Astrocyte (in vitro differentiated cells and primary cell): ENCODE results near the gene SETD4. TPM values are rescaled to one million over a fixed set of nuclear protein-coding genes. Genes with fewer than 3 reads are reported as not detected.

Experiments used
- DNase-seq: peaks from one replicate; pipeline ENCODE4 v3.0.0-alpha.2; 2010; ENCODE audit warnings: low read depth
- FAIRE-seq: peaks from 2 replicates; lab custom pipeline; 2011; peaks lifted over from hg19 to GRCh38; lab: Jason Lieb, UNC
- H2AFZ ChIP-seq: 2 replicates; pipeline ENCODE4 v1.6.0; 2012; ENCODE audit warnings: low read depth, low read length, inconsistent platforms
- H3K27ac ChIP-seq: 2 replicates; pipeline ENCODE4 v1.5.1; 2011; ENCODE audit warnings: low read depth, low read length, inconsistent platforms
- H3K27me3 ChIP-seq: 2 replicates; pipeline ENCODE4 v1.6.0; 2011; ENCODE audit warnings: low read length, inconsistent platforms; ENCODE audit not compliant: insufficient read depth
- H3K36me3 ChIP-seq: 2 replicates; pipeline ENCODE4 v1.5.1; 2011; ENCODE audit warnings: low read length, inconsistent platforms; ENCODE audit not compliant: insufficient read depth
- H3K4me1 ChIP-seq: 2 replicates; pipeline ENCODE4 v1.5.1; 2011; ENCODE audit warnings: low read length, inconsistent platforms; ENCODE audit not compliant: insufficient read depth
- H3K4me2 ChIP-seq: 2 replicates; pipeline ENCODE4 v1.6.0; 2012; ENCODE audit warnings: low read length, inconsistent platforms
- H3K4me3 ChIP-seq: 2 replicates; pipeline ENCODE4 v1.5.1; 2011; ENCODE audit warnings: low read depth, mild to moderate bottlenecking, low read length, inconsistent platforms; ENCODE audit not compliant: insufficient read depth
- H3K79me2 ChIP-seq: 2 replicates; pipeline ENCODE4 v1.6.0; 2012; ENCODE audit warnings: mild to moderate bottlenecking, low read length, inconsistent platforms; ENCODE audit not compliant: insufficient read depth
- H3K9ac ChIP-seq: 2 replicates; pipeline ENCODE4 v1.6.0; 2012; ENCODE audit warnings: mild to moderate bottlenecking, low read length, inconsistent platforms
- H3K9me3 ChIP-seq: 2 replicates; pipeline ENCODE4 v1.5.1; 2012; ENCODE audit warnings: low read depth, mild to moderate bottlenecking, low read length, inconsistent platforms; ENCODE audit not compliant: insufficient read depth
- H4K20me1 ChIP-seq: 2 replicates; pipeline ENCODE4 v1.6.0; 2012; ENCODE audit warnings: low read length, inconsistent platforms; ENCODE audit not compliant: insufficient read depth
- H3K27ac Mint-ChIP-seq: one replicate; pipeline ENCODE4 v1.8.0; 2021; ENCODE audit warnings: mild to moderate bottlenecking, mixed read lengths; ENCODE audit not compliant: unreplicated experiment
- H3K27me3 Mint-ChIP-seq: one replicate; pipeline ENCODE4 v1.8.0; 2021; ENCODE audit warnings: low read depth, mixed read lengths; ENCODE audit not compliant: unreplicated experiment
- H3K36me3 Mint-ChIP-seq: one replicate; pipeline ENCODE4 v1.8.0; 2021; ENCODE audit warnings: low read depth, mixed read lengths; ENCODE audit not compliant: unreplicated experiment
- H3K4me1 Mint-ChIP-seq: one replicate; pipeline ENCODE4 v1.8.0; 2021; ENCODE audit warnings: low read depth, mixed read lengths; ENCODE audit not compliant: unreplicated experiment
- H3K4me3 Mint-ChIP-seq: one replicate; pipeline ENCODE4 v1.8.0; 2021; ENCODE audit warnings: mild to moderate bottlenecking, moderate library complexity, mixed read lengths; ENCODE audit not compliant: unreplicated experiment
- H3K9me3 Mint-ChIP-seq: one replicate; pipeline ENCODE4 v1.8.0; 2021; ENCODE audit warnings: mild to moderate bottlenecking, mixed read lengths; ENCODE audit not compliant: unreplicated experiment
- EZH2 ChIP-seq: IDR thresholded peaks from 2 replicates; pipeline ENCODE4 v1.6.1; 2012; ENCODE audit warnings: mild to moderate bottlenecking, low read length, inconsistent platforms; ENCODE audit not compliant: insufficient read depth
- total RNA-seq: library from RNA; stranded (reverse); gene quantifications from 2 replicates; pipeline ENCODE4 v1.2.1, GENCODE V29; 2021
- TF ChIP-seq, protein P1 (sequence below): IDR thresholded peaks from 2 replicates; pipeline ENCODE4 v1.5.1; 2011; ENCODE audit warnings: low read depth, mild to moderate bottlenecking, inconsistent platforms, low read length, moderate library complexity; ENCODE audit not compliant: insufficient read depth

The SETD4 gene
- total RNA-seq, 1 donor from 2014 or later = 14.8 TPM

DNA sequence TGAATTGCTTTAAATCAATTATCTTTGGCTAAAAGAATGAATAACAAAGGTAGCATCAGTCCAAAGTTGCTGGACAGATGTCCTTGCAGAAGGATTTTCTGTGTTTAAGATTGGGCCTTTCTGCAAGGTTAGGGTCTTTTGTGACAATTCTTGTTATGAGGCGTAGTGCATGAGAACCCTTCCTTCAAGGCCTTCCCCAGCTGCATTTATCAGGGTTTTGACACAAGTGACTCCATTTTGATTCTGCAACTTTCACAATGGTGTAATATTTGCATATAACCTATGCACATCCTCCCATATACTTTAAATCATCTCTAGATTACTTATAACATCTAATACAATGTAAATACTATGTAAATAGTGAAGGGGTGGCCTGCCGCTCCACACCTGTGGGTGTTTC lies 1.1 kb upstream of the SETD4 start:
- FAIRE-seq = no peak
- H3K4me1 Mint-ChIP-seq = peaks cover 9% of the 10 kb centered on the region

DNA sequence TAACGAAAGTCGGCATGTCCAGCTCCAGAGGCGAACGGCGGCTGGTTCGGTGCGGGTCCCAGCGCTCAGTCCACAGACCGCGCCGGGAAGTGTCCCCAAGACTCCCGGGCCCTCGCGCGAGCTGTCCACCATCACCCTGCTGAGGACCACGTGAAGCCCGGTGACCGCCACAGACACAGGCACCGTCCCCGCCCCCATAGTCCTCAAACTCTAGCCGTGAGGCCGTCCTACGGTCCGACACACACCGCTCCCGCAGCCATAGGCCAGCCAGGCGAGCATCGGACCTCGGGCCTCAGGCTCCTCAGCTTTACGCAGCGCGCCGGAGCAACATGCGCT lies 535 bp downstream of the SETD4 start:
- Histone ChIP-seq H3K27ac (peak overlapping the region; percentile 79), H2AFZ (peak overlapping the region; percentile 89), H3K36me3 (peaks cover 25% of the 10 kb centered on the region), H3K4me3 (peak overlapping the region; percentile 95), H3K79me2 (peaks cover 16% of the 10 kb centered on the region), H3K9me3 (no peaks in the 10 kb centered on the region), H3K4me1 (peaks cover 3% of the 10 kb centered on the region), H4K20me1 (no peaks in the 10 kb centered on the region), H3K27me3 (no peaks in the 10 kb centered on the region), H3K9ac (peak overlapping the region; percentile 87), H3K4me2 (peak overlapping the region; percentile 88)
- Mint-ChIP-seq H3K27me3 (no peaks in the 10 kb centered on the region), H3K9me3 (no peaks in the 10 kb centered on the region), H3K4me3 (peak overlapping the region; percentile 95), H3K4me1 (peaks cover 9% of the 10 kb centered on the region), H3K27ac (peak overlapping the region; percentile 95), H3K36me3 (peaks cover 16% of the 10 kb centered on the region)
- DNase-seq (no peak), FAIRE-seq (no peak)
- TF ChIP-seq, protein P1, sequence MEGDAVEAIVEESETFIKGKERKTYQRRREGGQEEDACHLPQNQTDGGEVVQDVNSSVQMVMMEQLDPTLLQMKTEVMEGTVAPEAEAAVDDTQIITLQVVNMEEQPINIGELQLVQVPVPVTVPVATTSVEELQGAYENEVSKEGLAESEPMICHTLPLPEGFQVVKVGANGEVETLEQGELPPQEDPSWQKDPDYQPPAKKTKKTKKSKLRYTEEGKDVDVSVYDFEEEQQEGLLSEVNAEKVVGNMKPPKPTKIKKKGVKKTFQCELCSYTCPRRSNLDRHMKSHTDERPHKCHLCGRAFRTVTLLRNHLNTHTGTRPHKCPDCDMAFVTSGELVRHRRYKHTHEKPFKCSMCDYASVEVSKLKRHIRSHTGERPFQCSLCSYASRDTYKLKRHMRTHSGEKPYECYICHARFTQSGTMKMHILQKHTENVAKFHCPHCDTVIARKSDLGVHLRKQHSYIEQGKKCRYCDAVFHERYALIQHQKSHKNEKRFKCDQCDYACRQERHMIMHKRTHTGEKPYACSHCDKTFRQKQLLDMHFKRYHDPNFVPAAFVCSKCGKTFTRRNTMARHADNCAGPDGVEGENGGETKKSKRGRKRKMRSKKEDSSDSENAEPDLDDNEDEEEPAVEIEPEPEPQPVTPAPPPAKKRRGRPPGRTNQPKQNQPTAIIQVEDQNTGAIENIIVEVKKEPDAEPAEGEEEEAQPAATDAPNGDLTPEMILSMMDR = no peak
- TF ChIP-seq EZH2 = no peak

More for the DNA sequence above, 1.1 kb upstream of the SETD4 start:
- no peaks in the 10 kb centered on the region for H3K27me3 ChIP-seq
- DNase-seq = no peak
- no peak overlapping the region for H3K4me3 ChIP-seq
- peak overlapping the region; percentile 95 for H3K4me3 Mint-ChIP-seq
- H3K27ac ChIP-seq = no peak overlapping the region
- no peaks in the 10 kb centered on the region for H3K27me3 Mint-ChIP-seq
- peaks cover 12% of the 10 kb centered on the region for H3K36me3 ChIP-seq
- H3K9me3 Mint-ChIP-seq = no peaks in the 10 kb centered on the region
- no peak overlapping the region for H3K9ac ChIP-seq
- peak overlapping the region; percentile 88 for H3K4me2 ChIP-seq
- H4K20me1 ChIP-seq = no peaks in the 10 kb centered on the region
- H2AFZ ChIP-seq = no peak overlapping the region
- no peak overlapping the region for H3K27ac Mint-ChIP-seq
- no peak for TF ChIP-seq EZH2
- TF ChIP-seq, protein P1 = no peak
- H3K9me3 ChIP-seq = no peaks in the 10 kb centered on the region
- H3K79me2 ChIP-seq = peaks cover 16% of the 10 kb centered on the region
- peaks cover 8% of the 10 kb centered on the region for H3K36me3 Mint-ChIP-seq
- peaks cover 3% of the 10 kb centered on the region for H3K4me1 ChIP-seq

DNA sequence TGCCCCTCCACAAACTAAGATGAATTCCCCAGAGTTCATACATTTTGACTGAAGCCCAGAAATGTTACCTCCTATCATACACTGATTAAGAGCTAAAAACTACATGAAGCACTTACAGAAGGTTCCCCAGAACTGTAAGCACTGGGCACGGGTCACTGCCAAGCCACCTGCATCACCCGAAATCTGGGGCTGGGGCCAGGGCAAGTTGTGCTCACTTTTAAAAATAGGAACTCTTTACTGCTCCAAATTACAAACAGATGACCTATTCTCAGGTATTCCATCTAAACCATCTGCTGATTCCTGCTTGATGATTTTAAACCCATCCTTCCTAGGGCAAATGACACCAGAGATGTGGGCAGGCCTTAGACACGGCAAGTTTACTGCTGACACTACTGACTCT lies 4.8 kb downstream of the SETD4 start:
- H3K79me2 ChIP-seq = peaks cover 16% of the 10 kb centered on the region

More for the DNA sequence above, 4.8 kb downstream of the SETD4 start:
- H3K9me3 Mint-ChIP-seq = no peaks in the 10 kb centered on the region
- peaks cover 36% of the 10 kb centered on the region for H3K36me3 Mint-ChIP-seq
- Histone ChIP-seq H2AFZ (no peak overlapping the region), H3K4me1 (no peaks in the 10 kb centered on the region), H3K36me3 (peaks cover 47% of the 10 kb centered on the region), H3K9ac (no peak overlapping the region), H3K9me3 (no peaks in the 10 kb centered on the region), H4K20me1 (no peaks in the 10 kb centered on the region), H3K27me3 (no peaks in the 10 kb centered on the region), H3K27ac (no peak overlapping the region), H3K4me2 (no peak overlapping the region), H3K4me3 (no peak overlapping the region)
- no peaks in the 10 kb centered on the region for H3K27me3 Mint-ChIP-seq
- no peak overlapping the region for H3K27ac Mint-ChIP-seq
- no peak overlapping the region for H3K4me3 Mint-ChIP-seq
- H3K4me1 Mint-ChIP-seq = peaks cover 9% of the 10 kb centered on the region
- FAIRE-seq (no peak), DNase-seq (no peak)
- TF ChIP-seq EZH2 = no peak
- TF ChIP-seq, protein P1 = no peak
